ENCODE results near the gene SLC22A3.

Gene SLC22A3

GRCh38 chr6:160393891-160394653, 45.9 kb downstream of the SLC22A3 start:
- no peak overlapping the region for H3K4me3 ChIP-seq (ENCODE audit: low read length)
- no peak for DNase-seq (ENCODE audit: low read depth, low spot score)

GRCh38 chr6:160394654-160395035, 46.5 kb downstream of the SLC22A3 start:
- no peak for DNase-seq (ENCODE audit: low read depth, low spot score)

GRCh38 chr6:160395187-160395586, 47.0 kb downstream of the SLC22A3 start:
- no peak overlapping the region for H3K4me3 ChIP-seq (ENCODE audit: low read length)

More at GRCh38 chr6:160394654-160395035, 46.5 kb downstream of the SLC22A3 start:
- no peak overlapping the region for H3K4me3 ChIP-seq (ENCODE audit: low read length)

GRCh38 chr6:160396292-160396691, 48.1 kb downstream of the SLC22A3 start:
- no peak overlapping the region for H3K4me3 ChIP-seq (ENCODE audit: low read length)
- no peak for DNase-seq (ENCODE audit: low read depth, low spot score)

More at GRCh38 chr6:160395187-160395586, 47.0 kb downstream of the SLC22A3 start:
- no peak for DNase-seq (ENCODE audit: low read depth, low spot score)

GRCh38 chr6:160398674-160399271, 50.6 kb downstream of the SLC22A3 start:
- no peak for DNase-seq (ENCODE audit: low read depth, low spot score)
- no peak overlapping the region for H3K4me3 ChIP-seq (ENCODE audit: low read length)

- peak; percentile 21 for DNase-seq (ENCODE audit: low read depth, low spot score)
- H3K4me3 ChIP-seq (ENCODE audit: low read length), result no peak overlapping the region
Observed at GRCh38 chr6:160400446-160400845, 52.3 kb downstream of the SLC22A3 start.

- H3K4me3 ChIP-seq (ENCODE audit: low read length), result no peak overlapping the region
- no peak for DNase-seq (ENCODE audit: low read depth, low spot score)
Observed at GRCh38 chr6:160408528-160408927, 60.4 kb downstream of the SLC22A3 start.

GRCh38 chr6:160412993-160413392, 64.8 kb downstream of the SLC22A3 start:
- no peak overlapping the region for H3K4me3 ChIP-seq (ENCODE audit: low read length)

GRCh38 chr6:160417146-160417545, 69.0 kb downstream of the SLC22A3 start:
- H3K4me3 ChIP-seq (ENCODE audit: low read length), result no peak overlapping the region
- DNase-seq (ENCODE audit: low read depth, low spot score), result no peak

More at GRCh38 chr6:160412993-160413392, 64.8 kb downstream of the SLC22A3 start:
- DNase-seq (ENCODE audit: low read depth, low spot score), result no peak

GRCh38 chr6:160417550-160417949, 69.4 kb downstream of the SLC22A3 start:
- no peak for DNase-seq (ENCODE audit: low read depth, low spot score)
- H3K4me3 ChIP-seq (ENCODE audit: low read length), result no peak overlapping the region

- no peak overlapping the region for H3K4me3 ChIP-seq (ENCODE audit: low read length)
- DNase-seq (ENCODE audit: low read depth, low spot score), result no peak
Observed at GRCh38 chr6:160418370-160418769, 70.2 kb downstream of the SLC22A3 start.

- H3K4me3 ChIP-seq (ENCODE audit: low read length), result no peak overlapping the region
- no peak for DNase-seq (ENCODE audit: low read depth, low spot score)
Observed at GRCh38 chr6:160419488-160419887, 71.3 kb downstream of the SLC22A3 start.

GRCh38 chr6:160420253-160420968, 72.2 kb downstream of the SLC22A3 start:
- H3K4me3 ChIP-seq (ENCODE audit: low read length), result no peak overlapping the region
- DNase-seq (ENCODE audit: low read depth, low spot score), result no peak

GRCh38 chr6:160420969-160421556, 72.9 kb downstream of the SLC22A3 start:
- DNase-seq (ENCODE audit: low read depth, low spot score), result no peak
- no peak overlapping the region for H3K4me3 ChIP-seq (ENCODE audit: low read length)

GRCh38 chr6:160421854-160422253, 73.7 kb downstream of the SLC22A3 start:
- no peak overlapping the region for H3K4me3 ChIP-seq (ENCODE audit: low read length)
- no peak for DNase-seq (ENCODE audit: low read depth, low spot score)

GRCh38 chr6:160424256-160424655, 76.1 kb downstream of the SLC22A3 start:
- H3K4me3 ChIP-seq (ENCODE audit: low read length), result no peak overlapping the region
- DNase-seq (ENCODE audit: low read depth, low spot score), result no peak

- H3K4me3 ChIP-seq (ENCODE audit: low read length), result no peak overlapping the region
- no peak for DNase-seq (ENCODE audit: low read depth, low spot score)
Observed at GRCh38 chr6:160426136-160426535, 78.0 kb downstream of the SLC22A3 start.

- no peak overlapping the region for H3K4me3 ChIP-seq (ENCODE audit: low read length)
- DNase-seq (ENCODE audit: low read depth, low spot score), result no peak
Observed at GRCh38 chr6:160427312-160428068, 79.3 kb downstream of the SLC22A3 start.

- DNase-seq (ENCODE audit: low read depth, low spot score), result no peak
- no peak overlapping the region for H3K4me3 ChIP-seq (ENCODE audit: low read length)
Observed at GRCh38 chr6:160428069-160428430, 79.9 kb downstream of the SLC22A3 start.

All from Jurkat, Clone E6-1 (cell line).